Activated CD4-positive, alpha-beta T cell treated with anti-CD3 and anti-CD28 coated beads for 36 hours (primary cell): ENCODE data around the gene WDR5. TPM values are rescaled to one million over a fixed set of nuclear protein-coding genes. Genes with fewer than 3 reads are reported as not detected.

ENCODE experiments used
- ATAC-seq: fragments of 200-7000 bp; cut with Tn5 transposase; one replicate; pipeline ENCODE4 v1.10.0; 2021; ENCODE audit warnings: mild to moderate bottlenecking, moderate library complexity
- CTCF ChIA-PET: fragments of 350-600 bp; sonication (Branson Sonifier 250); formaldehyde crosslinking; loops from one replicate; lab custom pipeline; 2021; ENCODE audit warnings: antibody characterized with exemption; lab: Charles Lee
- POLR2A ChIA-PET: fragments of 350-600 bp; sonication (Branson Sonifier 250); formaldehyde crosslinking; loops from one replicate; lab custom pipeline; 2021; ENCODE audit warnings: antibody characterized with exemption, inconsistent platforms; lab: Charles Lee
- DNase-seq: peaks from one replicate; pipeline ENCODE4 v3.0.0-alpha.2; 2020
- H3K27ac Mint-ChIP-seq: one replicate; pipeline ENCODE4 v1.8.0; 2021; ENCODE audit warnings: mixed read lengths
- H3K27me3 Mint-ChIP-seq: one replicate; pipeline ENCODE4 v1.8.0; 2021; ENCODE audit warnings: mixed read lengths
- H3K36me3 Mint-ChIP-seq: one replicate; pipeline ENCODE4 v1.8.0; 2021; ENCODE audit warnings: low read depth, mixed read lengths
- H3K4me1 Mint-ChIP-seq: one replicate; pipeline ENCODE4 v1.8.0; 2021; ENCODE audit warnings: mixed read lengths
- H3K4me3 Mint-ChIP-seq: one replicate; pipeline ENCODE4 v1.8.0; 2021; ENCODE audit warnings: mild to moderate bottlenecking, moderate library complexity, mixed read lengths
- H3K9me3 Mint-ChIP-seq: one replicate; pipeline ENCODE4 v1.8.0; 2021; ENCODE audit warnings: low read depth, mixed read lengths
- intact Hi-C, 2 experiments: fragments of 100-400 bp; cut with DNase I in 1 of 2; cut with micrococcal nuclease in 1 of 2; formaldehyde crosslinking; loops; one replicate each; pipeline versions ENCODE4 v1.14.2 to v1.15.1; 2022 to 2024; cut with DNase I, micrococcal nuclease
- total RNA-seq, 2 experiments: library from RNA; stranded (reverse); gene quantifications; one replicate each; pipeline ENCODE4 v1.2.3, GENCODE V29; 2021

Gene WDR5
- total RNA-seq, 2 experiments from 2014 or later = 51.4 to 59.2 TPM

GRCh38 chr9:134175808-134176598 lies 40.1 kb downstream of the WDR5 start:
- peaks cover 1% of the 10 kb centered on the region for H3K4me1 Mint-ChIP-seq
- no peaks in the 10 kb centered on the region for H3K36me3 Mint-ChIP-seq
- ChIA-PET POLR2A (no interaction called here), CTCF (interaction anchor here (0.7 to 0.9 kb wide), 2 partner anchors 266 to 267 kb away, joined by 3 to 4 read pairs; no protein-coding TSS in a partner anchor)
- ATAC-seq (no peak), DNase-seq (no peak)
- H3K27me3 Mint-ChIP-seq = no peaks in the 10 kb centered on the region
- no peak overlapping the region for H3K27ac Mint-ChIP-seq
- H3K9me3 Mint-ChIP-seq = no peaks in the 10 kb centered on the region
- intact Hi-C loops = loop anchor here in 1 of 2 experiments (10.0 kb wide), 1 partner anchor 679 kb away; no protein-coding TSS in a partner anchor
- H3K4me3 Mint-ChIP-seq = no peak overlapping the region

DNA sequence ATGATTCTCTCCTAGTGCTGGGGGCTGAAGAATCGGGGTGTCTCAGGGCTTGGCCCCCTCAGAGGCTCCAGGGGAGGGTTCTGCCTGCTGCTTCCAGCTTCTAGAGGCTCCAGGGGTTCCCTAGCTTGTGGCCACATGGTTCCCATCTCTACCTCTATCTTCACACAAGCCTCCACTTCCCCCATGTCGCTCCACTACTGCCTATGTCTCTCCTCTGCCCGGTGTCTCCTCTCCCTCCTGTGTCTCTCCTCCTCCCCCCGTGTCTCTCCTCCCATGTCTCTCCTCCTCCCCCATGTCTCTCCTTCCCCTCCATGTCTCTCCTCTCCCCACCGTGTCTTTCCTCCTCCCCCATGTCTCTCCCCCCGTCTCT lies 40.7 kb downstream of the WDR5 start:
- DNase-seq = no peak
- intact Hi-C loops = loop anchor here in 1 of 2 experiments (10.0 kb wide), 1 partner anchor 678 kb away; no protein-coding TSS in a partner anchor
- Mint-ChIP-seq H3K27ac (no peak overlapping the region), H3K27me3 (no peaks in the 10 kb centered on the region), H3K36me3 (no peaks in the 10 kb centered on the region), H3K4me3 (no peak overlapping the region), H3K4me1 (peaks cover 3% of the 10 kb centered on the region), H3K9me3 (no peaks in the 10 kb centered on the region)
- POLR2A ChIA-PET = no interaction called here
- CTCF ChIA-PET = interaction anchor here (0.9 kb wide), 1 partner anchor 266 kb away, joined by 4 read pairs; no protein-coding TSS in a partner anchor
- no peak for ATAC-seq

GRCh38 chr9:134177186-134177585 lies 41.3 kb downstream of the WDR5 start:
- no peaks in the 10 kb centered on the region for H3K27me3 Mint-ChIP-seq
- H3K4me1 Mint-ChIP-seq = peaks cover 9% of the 10 kb centered on the region
- no peak overlapping the region for H3K4me3 Mint-ChIP-seq
- no peaks in the 10 kb centered on the region for H3K36me3 Mint-ChIP-seq
- ATAC-seq (no peak), DNase-seq (no peak)
- no peak overlapping the region for H3K27ac Mint-ChIP-seq
- CTCF ChIA-PET = no interaction called here
- POLR2A ChIA-PET = no interaction called here
- H3K9me3 Mint-ChIP-seq = no peaks in the 10 kb centered on the region
- intact Hi-C loops = loop anchor here in 1 of 2 experiments (10.0 kb wide), 1 partner anchor 678 kb away; no protein-coding TSS in a partner anchor

DNA sequence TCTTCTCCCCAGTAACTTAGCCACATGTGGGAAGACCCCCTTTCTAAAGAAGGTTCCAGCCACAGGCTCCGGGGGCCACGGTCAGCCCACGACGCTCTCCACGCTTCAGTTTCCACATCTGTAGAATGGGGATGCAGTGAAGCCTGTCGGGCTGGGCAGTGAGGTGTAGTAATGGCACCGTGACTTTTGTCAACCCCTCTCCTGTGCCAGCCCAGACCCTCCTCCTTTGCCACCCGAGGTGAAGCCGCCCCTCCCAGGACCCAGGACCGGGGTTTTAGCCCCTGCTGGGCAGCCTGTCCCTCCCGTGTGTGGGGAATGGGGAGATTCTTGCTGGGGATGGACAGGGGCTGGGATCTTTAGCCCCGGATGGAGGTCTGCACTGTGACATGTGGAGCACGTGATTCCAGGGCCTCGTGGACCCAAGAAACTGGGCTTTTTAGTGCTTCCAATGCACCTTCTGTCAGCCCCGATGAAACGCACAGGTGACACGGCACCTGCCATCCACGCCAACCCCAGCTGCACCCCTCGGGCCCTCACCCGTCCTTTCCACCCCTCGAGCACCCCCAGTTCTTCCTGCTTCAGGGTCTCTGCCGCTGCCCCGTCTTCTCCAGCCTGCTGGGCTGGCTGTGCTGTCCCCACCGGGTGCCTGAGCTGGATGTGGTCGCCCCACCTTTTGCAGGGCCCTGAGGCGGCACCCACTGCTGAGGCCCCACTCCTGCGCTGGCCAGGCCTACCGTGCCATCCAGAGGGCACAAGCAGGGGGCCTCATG lies 41.9 kb downstream of the WDR5 start:
- DNase-seq (peak; percentile 4), ATAC-seq (no peak)
- ChIA-PET POLR2A (no interaction called here), CTCF (no interaction called here)
- H3K4me3 Mint-ChIP-seq = no peak overlapping the region
- H3K36me3 Mint-ChIP-seq = no peaks in the 10 kb centered on the region
- no peak overlapping the region for H3K27ac Mint-ChIP-seq
- intact Hi-C loops = loop anchor here in 1 of 2 experiments (10.0 kb wide), 1 partner anchor 677 kb away; no protein-coding TSS in a partner anchor
- H3K27me3 Mint-ChIP-seq = no peaks in the 10 kb centered on the region
- H3K9me3 Mint-ChIP-seq = peaks cover 4% of the 10 kb centered on the region
- H3K4me1 Mint-ChIP-seq = peaks cover 16% of the 10 kb centered on the region

GRCh38 chr9:134178394-134178767 lies 42.5 kb downstream of the WDR5 start:
- DNase-seq (peak; percentile 3), ATAC-seq (no peak)
- Mint-ChIP-seq H3K36me3 (no peaks in the 10 kb centered on the region), H3K27me3 (no peaks in the 10 kb centered on the region), H3K27ac (no peak overlapping the region), H3K9me3 (peaks cover 4% of the 10 kb centered on the region), H3K4me1 (peaks cover 17% of the 10 kb centered on the region), H3K4me3 (no peak overlapping the region)
- POLR2A ChIA-PET = no interaction called here
- intact Hi-C loops = loop anchor here in 1 of 2 experiments (10.0 kb wide), 1 partner anchor 676 kb away; no protein-coding TSS in a partner anchor
- CTCF ChIA-PET = no interaction called here

DNA sequence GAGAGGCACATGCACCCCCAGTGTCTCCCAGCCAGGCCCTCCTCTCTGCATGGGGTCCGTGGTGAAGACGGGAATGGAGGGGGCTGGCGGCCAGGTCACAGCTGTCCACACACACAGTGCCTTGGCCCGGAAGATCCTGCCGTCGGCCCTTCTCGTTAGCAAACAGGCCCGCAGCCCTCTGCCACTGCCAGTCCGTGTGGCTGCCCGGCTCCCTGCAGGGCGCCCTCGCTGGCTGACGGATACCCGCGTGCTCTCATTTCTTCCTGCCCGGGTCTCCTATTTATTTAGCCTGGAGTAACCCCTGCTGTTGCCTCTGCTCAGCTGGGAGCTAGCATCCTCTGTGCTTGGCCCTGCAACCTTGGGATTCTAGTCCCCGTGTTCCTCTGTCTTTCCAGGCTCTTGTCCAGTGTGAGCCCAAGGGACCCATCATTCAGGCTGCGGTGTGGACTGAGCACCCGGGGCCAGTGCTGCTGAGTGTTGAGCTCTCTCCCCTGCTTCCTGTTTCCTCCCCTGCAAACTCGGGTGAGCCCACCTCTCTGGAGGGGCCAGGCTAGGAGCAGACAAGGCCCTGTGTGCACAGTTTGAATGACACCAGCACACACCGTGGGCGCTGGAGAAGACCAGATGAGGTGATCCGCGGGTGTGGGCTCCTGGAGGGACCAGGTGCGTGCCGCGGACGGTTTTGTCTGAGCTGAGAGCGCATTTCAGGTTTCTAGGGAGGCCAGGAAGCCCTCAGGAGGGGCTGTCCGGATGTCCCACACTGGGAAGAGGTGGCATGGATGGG lies 43.1 kb downstream of the WDR5 start:
- no peaks in the 10 kb centered on the region for H3K36me3 Mint-ChIP-seq
- H3K27ac Mint-ChIP-seq = no peak overlapping the region
- no peak for ATAC-seq
- peaks cover 17% of the 10 kb centered on the region for H3K4me1 Mint-ChIP-seq
- no peak overlapping the region for H3K4me3 Mint-ChIP-seq
- peak; percentile 3 for DNase-seq
- no peaks in the 10 kb centered on the region for H3K27me3 Mint-ChIP-seq
- ChIA-PET POLR2A (no interaction called here), CTCF (interaction anchor here (0.6 kb wide), 1 partner anchor 20 kb away, joined by 4 read pairs; no protein-coding TSS in a partner anchor)
- intact Hi-C loops = loop anchor here in 1 of 2 experiments (10.0 kb wide), 1 partner anchor 676 kb away; no protein-coding TSS in a partner anchor
- peaks cover 4% of the 10 kb centered on the region for H3K9me3 Mint-ChIP-seq

DNA sequence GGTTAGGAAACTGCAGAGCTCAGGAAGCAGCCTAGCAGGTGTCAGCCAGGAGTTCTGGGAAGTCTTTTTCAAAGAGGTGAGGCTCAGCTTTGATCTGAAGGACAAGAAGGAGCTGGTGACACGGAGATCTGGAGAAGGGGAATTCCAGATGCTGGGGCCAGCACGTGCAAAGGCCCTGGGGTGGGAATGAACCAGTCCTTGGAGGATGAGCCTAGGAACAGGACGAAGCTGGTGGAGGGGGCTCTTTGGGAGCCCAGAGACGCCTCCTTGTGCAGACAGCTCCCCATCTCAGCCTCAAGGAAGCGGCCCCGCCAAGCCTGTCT lies 43.7 kb downstream of the WDR5 start:
- DNase-seq (no peak), ATAC-seq (no peak)
- H3K9me3 Mint-ChIP-seq = peaks cover 4% of the 10 kb centered on the region
- intact Hi-C loops = loop anchor here in 1 of 2 experiments (10.0 kb wide), 1 partner anchor 675 kb away; no protein-coding TSS in a partner anchor
- ChIA-PET POLR2A (no interaction called here), CTCF (interaction anchor here (0.6 kb wide), 2 partner anchors 19 to 711 kb away, joined by 3 to 4 read pairs; no protein-coding TSS in a partner anchor)
- no peak overlapping the region for H3K4me3 Mint-ChIP-seq
- H3K27ac Mint-ChIP-seq = no peak overlapping the region
- peaks cover 17% of the 10 kb centered on the region for H3K4me1 Mint-ChIP-seq
- H3K36me3 Mint-ChIP-seq = no peaks in the 10 kb centered on the region
- H3K27me3 Mint-ChIP-seq = no peaks in the 10 kb centered on the region

- ChIA-PET POLR2A (no interaction called here), CTCF (interaction anchor here (0.6 to 0.9 kb wide), 3 partner anchors 9 to 711 kb away, joined by 3 to 5 read pairs (median 3); partner anchors contain the start of gene RNU6ATAC)
- Mint-ChIP-seq H3K4me3 (no peak overlapping the region), H3K36me3 (no peaks in the 10 kb centered on the region), H3K27ac (no peak overlapping the region), H3K27me3 (no peaks in the 10 kb centered on the region), H3K9me3 (peaks cover 4% of the 10 kb centered on the region), H3K4me1 (peaks cover 17% of the 10 kb centered on the region)
- DNase-seq (peak; percentile 1), ATAC-seq (no peak)
- intact Hi-C loops = loop anchor here in 1 of 2 experiments (10.0 kb wide), 1 partner anchor 675 kb away; no protein-coding TSS in a partner anchor
Measured at GRCh38 chr9:134179918-134180785, 44.3 kb downstream of the WDR5 start.

DNA sequence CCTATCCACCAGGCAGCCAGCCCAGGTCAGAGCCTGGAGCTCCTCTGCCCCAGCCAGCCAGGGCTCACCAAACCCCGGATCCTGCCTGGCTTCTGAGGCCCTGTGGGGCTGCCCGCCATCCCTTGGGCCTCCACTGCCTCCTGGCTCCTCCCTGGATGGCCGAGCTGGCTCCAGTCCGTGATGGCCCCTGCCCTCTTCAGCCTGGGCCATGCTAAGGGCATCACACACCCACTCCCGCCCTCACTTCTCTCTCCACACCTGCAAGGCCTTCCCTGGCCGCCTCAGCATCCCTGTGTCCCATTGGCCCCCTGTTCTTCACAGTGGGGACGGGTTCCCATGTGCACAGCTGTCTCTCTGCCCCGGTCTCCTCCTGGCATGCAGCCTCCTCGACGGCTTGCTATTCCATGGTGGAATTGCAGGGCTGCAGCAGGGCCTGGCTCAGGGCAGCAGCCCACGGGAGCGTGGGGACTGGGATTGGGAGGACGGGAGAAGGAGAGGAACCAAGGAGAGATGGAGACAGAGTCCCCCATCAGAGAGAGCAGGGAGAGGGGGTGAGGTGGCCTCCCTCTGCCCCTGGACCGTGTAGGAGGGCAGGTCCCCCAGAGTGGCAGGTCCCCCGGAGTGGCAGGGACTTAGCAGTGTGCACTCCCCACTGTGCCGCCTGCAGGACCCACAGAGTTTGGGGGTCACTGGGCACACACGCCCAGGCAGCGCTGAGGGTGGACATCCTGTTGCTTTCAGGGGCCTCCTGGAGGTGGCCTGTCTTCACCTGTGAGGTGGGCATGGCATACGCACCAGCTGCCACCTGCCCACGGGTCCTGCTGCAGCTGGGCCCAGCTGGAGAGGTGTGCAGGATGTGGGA lies 45.1 kb downstream of the WDR5 start:
- no peak overlapping the region for H3K27ac Mint-ChIP-seq
- intact Hi-C loops = no loop called here
- no peaks in the 10 kb centered on the region for H3K36me3 Mint-ChIP-seq
- DNase-seq (no peak), ATAC-seq (no peak)
- H3K4me3 Mint-ChIP-seq = no peak overlapping the region
- POLR2A ChIA-PET = no interaction called here
- peaks cover 4% of the 10 kb centered on the region for H3K9me3 Mint-ChIP-seq
- no peaks in the 10 kb centered on the region for H3K27me3 Mint-ChIP-seq
- H3K4me1 Mint-ChIP-seq = peaks cover 23% of the 10 kb centered on the region
- CTCF ChIA-PET = interaction anchor here (0.9 kb wide), 1 partner anchor 16 kb away, joined by 5 read pairs; the partner anchor contains the start of gene RNU6ATAC
